PFSK-1 (cell line): ENCODE results near the gene PTPMT1.

Source experiments
- FOXP2 ChIP-seq: optimal IDR thresholded peaks from 2 replicates; pipeline ENCODE3; 2011; ENCODE audit warnings: borderline replicate concordance, control low read depth, inconsistent platforms; ENCODE audit not compliant: insufficient read depth; ENCODE audit errors: extremely low read length, extremely low read depth
- POLR2AphosphoS5 ChIP-seq: IDR thresholded peaks from 2 replicates; pipeline ENCODE4 v1.6.1; 2012; ENCODE audit warnings: low read depth, mild to moderate bottlenecking, control low read depth, low read length, moderate library complexity
- REST ChIP-seq, 2 experiments: IDR thresholded peaks; 2 replicates each; pipeline versions ENCODE4 v1.6.1 to v1.8.0; 2011 to 2012; ENCODE audit warnings: low read depth in 2 of 2, low read length in 2 of 2, control low read depth in 1 of 2, inconsistent platforms in 1 of 2, mild to moderate bottlenecking in 1 of 2, moderate library complexity in 1 of 2; ENCODE audit not compliant: insufficient read depth in 1 of 2
- SIN3A ChIP-seq: IDR thresholded peaks from 2 replicates; pipeline ENCODE4 v1.6.1; 2012; ENCODE audit warnings: mild to moderate bottlenecking, low read length, moderate library complexity, borderline replicate concordance; ENCODE audit not compliant: insufficient read depth
- TAF1 ChIP-seq: IDR thresholded peaks from 2 replicates; pipeline ENCODE4 v1.6.1; 2012; ENCODE audit warnings: low read length, control low read depth, borderline replicate concordance; ENCODE audit not compliant: insufficient read depth

Gene PTPMT1

GRCh38 chr11:47577460-47578041, 12.2 kb downstream of the PTPMT1 start:
- no peak for TF ChIP-seq POLR2AphosphoS5
- TF ChIP-seq REST (IDR thresholded peaks at IDR 0.05; ENCODE audit: insufficient read depth in 1 of 2, low read depth in 2 of 2, low read length in 2 of 2) = no peak
- no peak for TF ChIP-seq TAF1
- no peak for TF ChIP-seq SIN3A
- no peak for TF ChIP-seq FOXP2

GRCh38 chr11:47578524-47579494, 13.4 kb downstream of the PTPMT1 start, which contains the start of the genes KBTBD4 and NDUFS3:
KBTBD4 (minus strand) TSS chr11:47578970; CDS start chr11:47578951, 19 bp downstream.
NDUFS3 (plus strand) TSS chr11:47579074; CDS start chr11:47579092, 18 bp downstream.
- TF ChIP-seq FOXP2 = peak; percentile 96
- TF ChIP-seq TAF1 = peak; percentile 98
- TF ChIP-seq REST (IDR thresholded peaks at IDR 0.05; ENCODE audit: insufficient read depth in 1 of 2, low read depth in 2 of 2, low read length in 2 of 2) = peak in 1 of 2 experiments; percentile 76; a peak in 3 of 4 replicates
- TF ChIP-seq POLR2AphosphoS5 = peak; percentile 94
- peak; percentile 85; the same call in 1 of the 2 replicates for TF ChIP-seq SIN3A

- TF ChIP-seq TAF1 (no peak), FOXP2 (no peak), SIN3A (no peak), POLR2AphosphoS5 (no peak), REST (IDR thresholded peaks at IDR 0.05; ENCODE audit: insufficient read depth in 1 of 2, low read depth in 2 of 2, low read length in 2 of 2) (no peak)
These were observed 18.4 kb downstream of the PTPMT1 start for GRCh38 chr11:47583844-47584243.

- TF ChIP-seq TAF1 = no peak
- TF ChIP-seq REST (IDR thresholded peaks at IDR 0.05; ENCODE audit: insufficient read depth in 1 of 2, low read depth in 2 of 2, low read length in 2 of 2) = no peak
- TF ChIP-seq FOXP2 = no peak
- TF ChIP-seq POLR2AphosphoS5 = no peak
- TF ChIP-seq SIN3A = no peak
These were observed 20.9 kb downstream of the PTPMT1 start, which contains the start of gene FAM180B for GRCh38 chr11:47586098-47586855. FAM180B (plus strand) TSS chr11:47586678; CDS start chr11:47586769, 91 bp downstream.
